Caco-2 (cell line): Measurements from ENCODE around the gene SERPINB12. TPM values are rescaled to one million over a fixed set of nuclear protein-coding genes. Genes with fewer than 3 reads are reported as not detected.

Source experiments
- Bru-seq: library from RNA; stranded (reverse); fragments of 400-500 nt; gene quantifications from one replicate; lab custom pipeline; 2021; lab: Mats Ljungman, UMichigan
- BruChase-seq, 2 experiments: library from RNA; stranded (reverse); fragments of 400-500 nt; gene quantifications; one replicate each; lab custom pipeline; 2021; lab: Mats Ljungman, UMichigan
- BruUV-seq: library from RNA; stranded (reverse); fragments of 400-500 nt; replicated peaks from 2 replicates; lab custom pipeline; 2021; lab: Mats Ljungman, UMichigan
- CTCF ChIA-PET: fragments of 300-600 bp; sonication (Branson Sonifier 250); formaldehyde crosslinking; loops from one replicate; lab custom pipeline; 2022; ENCODE audit warnings: antibody characterized with exemption; lab: Charles Lee
- POLR2A ChIA-PET: fragments of 300-600 bp; sonication (Branson Sonifier 250); formaldehyde crosslinking; loops from one replicate; lab custom pipeline; 2022; ENCODE audit warnings: antibody characterized with exemption; lab: Charles Lee
- DNase-seq, 2 experiments: peaks; one replicate each; pipeline versions ENCODE4 v3.0.0 to v3.0.0-alpha.2; 2020 to 2022
- H3K27me3 ChIP-seq: replicated peaks from 2 replicates; pipeline ENCODE4 v1.6.0; 2011; ENCODE audit warnings: low read length; ENCODE audit not compliant: control insufficient read depth, insufficient read depth
- H3K36me3 ChIP-seq: 2 replicates; pipeline ENCODE4 v1.5.1; 2011; ENCODE audit warnings: low read length; ENCODE audit not compliant: control insufficient read depth, insufficient read depth
- H3K4me1 ChIP-seq: fragments of 250-450 bp; sonication (Bioruptor Pico); 2 replicates; pipeline ENCODE4 v1.5.1; 2020; ENCODE audit warnings: mild to moderate bottlenecking
- H3K4me3 ChIP-seq: 2 replicates; pipeline ENCODE4 v1.5.1; 2011; ENCODE audit warnings: low read depth, mild to moderate bottlenecking, control low read depth, low read length
- H3K9me3 ChIP-seq: fragments of 250-450 bp; sonication (Bioruptor Pico); 2 replicates; pipeline ENCODE4 v1.5.1; 2020; ENCODE audit warnings: mild to moderate bottlenecking, moderate library complexity
- H3K27ac Mint-ChIP-seq: one replicate; pipeline ENCODE4 v1.8.0; 2022; ENCODE audit warnings: mixed read lengths; ENCODE audit not compliant: unreplicated experiment
- H3K27me3 Mint-ChIP-seq: one replicate; pipeline ENCODE4 v1.8.0; 2022; ENCODE audit warnings: mixed read lengths; ENCODE audit not compliant: insufficient read depth, unreplicated experiment
- H3K36me3 Mint-ChIP-seq: one replicate; pipeline ENCODE4 v1.8.0; 2022; ENCODE audit warnings: mild to moderate bottlenecking, mixed read lengths; ENCODE audit not compliant: insufficient read depth, unreplicated experiment
- H3K4me1 Mint-ChIP-seq: one replicate; pipeline ENCODE4 v1.8.0; 2022; ENCODE audit warnings: low read depth, mixed read lengths; ENCODE audit not compliant: unreplicated experiment
- H3K4me3 Mint-ChIP-seq: one replicate; pipeline ENCODE4 v1.8.0; 2022; ENCODE audit warnings: mild to moderate bottlenecking, moderate library complexity, mixed read lengths; ENCODE audit not compliant: unreplicated experiment
- H3K9me3 Mint-ChIP-seq: one replicate; pipeline ENCODE4 v1.8.0; 2022; ENCODE audit warnings: mixed read lengths; ENCODE audit not compliant: unreplicated experiment
- CTCF ChIP-seq, 2 experiments: fragments of 200-600 bp in 1 of 2; IDR thresholded peaks; 1 replicate in 1 of 2; 2 replicates in 1 of 2; pipeline versions ENCODE4 v1.5.1 to v1.8.0; 2011 to 2022; ENCODE audit warnings: antibody characterized with exemption in 1 of 2, control low read depth in 1 of 2, inconsistent platforms in 1 of 2, low read depth in 1 of 2, low read length in 1 of 2, mild to moderate bottlenecking in 1 of 2, moderate library complexity in 1 of 2; ENCODE audit not compliant: insufficient read depth in 1 of 2, severe bottlenecking in 1 of 2, unreplicated experiment in 1 of 2
- intact Hi-C: fragments of 100-400 bp; cut with micrococcal nuclease; formaldehyde crosslinking; loops from one replicate; pipeline ENCODE4 v1.10.0; 2022; ENCODE audit not compliant: unreplicated experiment
- long read RNA-seq: library from polyadenylated mRNA; stranded (forward); transcript quantifications from one replicate; pipeline ENCODE4 v2.0.0, GENCODE V29; 2022
- total RNA-seq: library from RNA; stranded (reverse); gene quantifications from 2 replicates; pipeline ENCODE4 v1.2.3, GENCODE V29; 2022

SERPINB12 gene, protein sequence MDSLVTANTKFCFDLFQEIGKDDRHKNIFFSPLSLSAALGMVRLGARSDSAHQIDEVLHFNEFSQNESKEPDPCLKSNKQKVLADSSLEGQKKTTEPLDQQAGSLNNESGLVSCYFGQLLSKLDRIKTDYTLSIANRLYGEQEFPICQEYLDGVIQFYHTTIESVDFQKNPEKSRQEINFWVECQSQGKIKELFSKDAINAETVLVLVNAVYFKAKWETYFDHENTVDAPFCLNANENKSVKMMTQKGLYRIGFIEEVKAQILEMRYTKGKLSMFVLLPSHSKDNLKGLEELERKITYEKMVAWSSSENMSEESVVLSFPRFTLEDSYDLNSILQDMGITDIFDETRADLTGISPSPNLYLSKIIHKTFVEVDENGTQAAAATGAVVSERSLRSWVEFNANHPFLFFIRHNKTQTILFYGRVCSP
- total RNA-seq (not detected in 2 replicates), Bru-seq, nascent RNA (percentile 7 among the genes with signal in this experiment), BruChase-seq, experiment 1, labeled RNA remaining after a 2-hour chase (not detected), BruChase-seq, experiment 2, labeled RNA remaining after a 6-hour chase (not detected)
- long read RNA-seq = 0 reads

DNA sequence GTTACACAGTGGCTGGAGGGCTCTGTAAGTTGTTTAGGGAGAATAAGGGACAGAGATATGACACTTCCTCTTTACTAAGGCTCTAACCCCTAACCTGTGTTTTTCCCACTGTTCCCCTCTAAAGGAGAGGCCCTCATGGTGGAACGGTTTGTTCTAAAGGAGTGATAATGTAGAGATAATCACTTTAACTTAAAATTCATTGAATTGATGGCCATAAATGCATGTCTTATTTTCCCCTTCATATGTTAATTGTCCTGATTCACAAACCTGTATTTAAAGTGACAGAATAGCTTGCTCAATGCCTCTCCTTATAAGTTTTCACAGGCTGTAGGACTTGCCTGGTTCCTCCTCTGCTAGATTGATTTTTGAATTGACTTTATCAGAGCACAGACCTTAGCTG is at the start of gene SERPINB12:
Gene SERPINB12, plus strand, starts transcription at position 301 of the 400 bp plus-strand sequence. CDS start 13,791 bp downstream, outside the sequence.
- no TSS peak for BruUV-seq
- H3K36me3 ChIP-seq = no peaks in the 10 kb centered on the region
- H3K4me1 ChIP-seq = no peaks in the 10 kb centered on the region
- intact Hi-C loops = no loop called here
- TF ChIP-seq CTCF (IDR thresholded peaks at IDR 0.05; ENCODE audit: insufficient read depth in 1 of 2, low read depth in 1 of 2, low read length in 1 of 2, severe bottlenecking in 1 of 2, unreplicated experiment in 1 of 2) = no peak
- ChIA-PET CTCF (no interaction called here), POLR2A (no interaction called here)
- no peak within 1 kb of the TSS for H3K4me3 Mint-ChIP-seq
- H3K9me3 ChIP-seq = no peaks in the 10 kb centered on the region
- no peaks in the 10 kb centered on the region for H3K4me1 Mint-ChIP-seq
- H3K27me3 ChIP-seq = no peaks in the 10 kb centered on the region
- no peaks in the 10 kb centered on the region for H3K9me3 Mint-ChIP-seq
- no peak within 1 kb of the TSS for H3K27ac Mint-ChIP-seq
- H3K4me3 ChIP-seq = no peak within 1 kb of the TSS
- peaks cover 2% of the 10 kb centered on the region for H3K27me3 Mint-ChIP-seq
- H3K36me3 Mint-ChIP-seq = no peaks in the 10 kb centered on the region
- no peak for DNase-seq

GRCh38 chr18:63492851-63493250 is 49.3 kb upstream of the SERPINB12 start:
- no peak overlapping the region for H3K27ac Mint-ChIP-seq

More at GRCh38 chr18:63492851-63493250, 49.3 kb upstream of the SERPINB12 start:
- H3K4me1 Mint-ChIP-seq = no peaks in the 10 kb centered on the region
- intact Hi-C loops = no loop called here
- H3K9me3 Mint-ChIP-seq = no peaks in the 10 kb centered on the region
- H3K27me3 Mint-ChIP-seq = no peaks in the 10 kb centered on the region
- H3K36me3 Mint-ChIP-seq = no peaks in the 10 kb centered on the region
- Histone ChIP-seq H3K36me3 (no peaks in the 10 kb centered on the region), H3K4me3 (no peak overlapping the region), H3K9me3 (no peaks in the 10 kb centered on the region), H3K27me3 (no peaks in the 10 kb centered on the region), H3K4me1 (no peaks in the 10 kb centered on the region)
- TF ChIP-seq CTCF (IDR thresholded peaks at IDR 0.05; ENCODE audit: insufficient read depth in 1 of 2, low read depth in 1 of 2, low read length in 1 of 2, severe bottlenecking in 1 of 2, unreplicated experiment in 1 of 2) = no peak
- POLR2A ChIA-PET = no interaction called here
- H3K4me3 Mint-ChIP-seq = no peak overlapping the region
- CTCF ChIA-PET = no interaction called here
- no TSS peak for BruUV-seq
- DNase-seq = no peak
